ENCODE data around the gene KRTAP3-3. TPM values are rescaled to one million over a fixed set of nuclear protein-coding genes. Genes with fewer than 3 reads are reported as not detected.

Gene KRTAP3-3
- total RNA-seq, 1 donor from 2014 or later, result not detected

DNA sequence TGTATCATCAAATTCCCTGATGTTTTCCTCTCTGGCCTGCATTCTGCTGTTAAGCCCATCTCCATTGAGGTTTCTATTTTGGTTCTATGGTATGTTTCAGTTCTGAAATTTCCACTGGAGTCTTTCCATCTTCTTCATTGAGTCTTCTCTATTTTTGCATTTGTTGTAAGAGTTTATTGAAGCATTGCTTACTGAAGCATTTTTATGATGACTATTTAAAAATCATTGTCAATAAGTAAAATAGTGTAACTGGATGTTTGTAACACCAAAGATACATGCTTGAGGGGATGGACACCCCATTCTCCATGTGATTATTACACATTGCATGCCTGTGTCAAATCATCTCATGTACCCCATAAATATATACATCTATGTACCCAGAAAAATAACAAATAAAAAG is 18.4 kb downstream of the KRTAP3-3 start:
- Mint-ChIP-seq H3K4me3 (ENCODE audit: unreplicated experiment) (no peak overlapping the region), H3K9me3 (ENCODE audit: unreplicated experiment) (no peaks in the 10 kb centered on the region)
- DNase-seq (ENCODE audit: extremely low spot score, unreplicated experiment), result no peak

GRCh38 chr17:40974366-40974765 is 19.6 kb downstream of the KRTAP3-3 start:
- DNase-seq (ENCODE audit: extremely low spot score, unreplicated experiment), result no peak
- no peaks in the 10 kb centered on the region for H3K4me1 Mint-ChIP-seq (ENCODE audit: unreplicated experiment)
- no peak overlapping the region for H3K4me3 Mint-ChIP-seq (ENCODE audit: unreplicated experiment)
- H3K27ac Mint-ChIP-seq (ENCODE audit: unreplicated experiment), result no peak overlapping the region
- no peaks in the 10 kb centered on the region for H3K9me3 Mint-ChIP-seq (ENCODE audit: unreplicated experiment)
- H3K27me3 Mint-ChIP-seq (ENCODE audit: unreplicated experiment), result no peaks in the 10 kb centered on the region
- H3K36me3 Mint-ChIP-seq (ENCODE audit: unreplicated experiment), result no peaks in the 10 kb centered on the region
- TF ChIP-seq, protein P1, sequence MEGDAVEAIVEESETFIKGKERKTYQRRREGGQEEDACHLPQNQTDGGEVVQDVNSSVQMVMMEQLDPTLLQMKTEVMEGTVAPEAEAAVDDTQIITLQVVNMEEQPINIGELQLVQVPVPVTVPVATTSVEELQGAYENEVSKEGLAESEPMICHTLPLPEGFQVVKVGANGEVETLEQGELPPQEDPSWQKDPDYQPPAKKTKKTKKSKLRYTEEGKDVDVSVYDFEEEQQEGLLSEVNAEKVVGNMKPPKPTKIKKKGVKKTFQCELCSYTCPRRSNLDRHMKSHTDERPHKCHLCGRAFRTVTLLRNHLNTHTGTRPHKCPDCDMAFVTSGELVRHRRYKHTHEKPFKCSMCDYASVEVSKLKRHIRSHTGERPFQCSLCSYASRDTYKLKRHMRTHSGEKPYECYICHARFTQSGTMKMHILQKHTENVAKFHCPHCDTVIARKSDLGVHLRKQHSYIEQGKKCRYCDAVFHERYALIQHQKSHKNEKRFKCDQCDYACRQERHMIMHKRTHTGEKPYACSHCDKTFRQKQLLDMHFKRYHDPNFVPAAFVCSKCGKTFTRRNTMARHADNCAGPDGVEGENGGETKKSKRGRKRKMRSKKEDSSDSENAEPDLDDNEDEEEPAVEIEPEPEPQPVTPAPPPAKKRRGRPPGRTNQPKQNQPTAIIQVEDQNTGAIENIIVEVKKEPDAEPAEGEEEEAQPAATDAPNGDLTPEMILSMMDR (IDR thresholded peaks at IDR 0.05), result no peak

More for the DNA sequence above, 18.4 kb downstream of the KRTAP3-3 start:
- H3K27ac Mint-ChIP-seq (ENCODE audit: unreplicated experiment), result no peak overlapping the region
- peaks cover under 1% of the 10 kb centered on the region for H3K4me1 Mint-ChIP-seq (ENCODE audit: unreplicated experiment)
- no peaks in the 10 kb centered on the region for H3K36me3 Mint-ChIP-seq (ENCODE audit: unreplicated experiment)
- TF ChIP-seq, protein P1 (IDR thresholded peaks at IDR 0.05), result no peak
- no peaks in the 10 kb centered on the region for H3K27me3 Mint-ChIP-seq (ENCODE audit: unreplicated experiment)

GRCh38 chr17:40967582-40967981 is 26.4 kb downstream of the KRTAP3-3 start:
- Mint-ChIP-seq H3K9me3 (ENCODE audit: unreplicated experiment) (no peaks in the 10 kb centered on the region), H3K27me3 (ENCODE audit: unreplicated experiment) (no peaks in the 10 kb centered on the region), H3K27ac (ENCODE audit: unreplicated experiment) (no peak overlapping the region), H3K4me3 (ENCODE audit: unreplicated experiment) (no peak overlapping the region), H3K4me1 (ENCODE audit: unreplicated experiment) (no peaks in the 10 kb centered on the region), H3K36me3 (ENCODE audit: unreplicated experiment) (no peaks in the 10 kb centered on the region)
- TF ChIP-seq, protein P1 (IDR thresholded peaks at IDR 0.05), result no peak
- DNase-seq (ENCODE audit: extremely low spot score, unreplicated experiment), result no peak

- Mint-ChIP-seq H3K4me3 (ENCODE audit: unreplicated experiment) (no peak within 1 kb of the TSS), H3K4me1 (ENCODE audit: unreplicated experiment) (no peaks in the 10 kb centered on the region), H3K36me3 (ENCODE audit: unreplicated experiment) (no peaks in the 10 kb centered on the region), H3K27me3 (ENCODE audit: unreplicated experiment) (no peaks in the 10 kb centered on the region), H3K27ac (ENCODE audit: unreplicated experiment) (no peak within 1 kb of the TSS), H3K9me3 (ENCODE audit: unreplicated experiment) (no peaks in the 10 kb centered on the region)
- no peak for DNase-seq (ENCODE audit: extremely low spot score, unreplicated experiment)
- TF ChIP-seq, protein P1 (IDR thresholded peaks at IDR 0.05), result no peak
These were observed 27.1 kb downstream of the KRTAP3-3 start, which contains the start of gene KRT39 for GRCh38 chr17:40966848-40967247. Gene KRT39, minus strand, starts transcription at chr17:40966948. Its CDS starts 92 bp downstream, at chr17:40966856.

DNA sequence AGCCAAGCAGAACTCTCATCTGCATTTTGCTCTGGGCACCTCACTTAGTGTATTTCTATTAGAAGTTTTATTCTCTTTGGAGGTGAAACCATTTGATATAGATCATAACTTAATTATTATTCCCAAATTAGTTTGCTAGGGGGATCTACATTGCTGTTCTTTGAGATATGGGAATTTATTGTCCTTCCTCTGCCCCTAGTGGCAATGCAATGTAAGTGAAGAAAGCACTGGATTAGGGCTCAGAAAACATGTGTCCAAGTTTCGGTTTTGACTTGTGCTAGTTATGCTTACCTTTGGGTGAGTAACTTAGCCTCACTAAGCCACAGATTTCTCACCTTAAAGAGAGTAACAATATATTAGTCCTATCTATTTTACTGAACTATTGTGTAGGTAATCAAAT is 30.1 kb downstream of the KRTAP3-3 start:
- Mint-ChIP-seq H3K27ac (ENCODE audit: unreplicated experiment) (no peak overlapping the region), H3K36me3 (ENCODE audit: unreplicated experiment) (no peaks in the 10 kb centered on the region), H3K9me3 (ENCODE audit: unreplicated experiment) (no peaks in the 10 kb centered on the region), H3K4me3 (ENCODE audit: unreplicated experiment) (no peak overlapping the region), H3K4me1 (ENCODE audit: unreplicated experiment) (peaks cover 8% of the 10 kb centered on the region), H3K27me3 (ENCODE audit: unreplicated experiment) (no peaks in the 10 kb centered on the region)
- no peak for DNase-seq (ENCODE audit: extremely low spot score, unreplicated experiment)
- TF ChIP-seq, protein P1 (IDR thresholded peaks at IDR 0.05), result peak; percentile 64

Data from osteocyte (in vitro differentiated cells).